A549 (cell line): ENCODE measurements around the gene EIF4B. TPM values are rescaled to one million over a fixed set of nuclear protein-coding genes. Genes with fewer than 3 reads are reported as not detected.
A peak's percentile ranks its signal among the peaks of the same experiment; 100 is the strongest.

Experiments used
- ATAC-seq, 2 experiments: fragments of 200-7000 bp in 1 of 2; fragments of >200 bp in 1 of 2; cut with Nextera tagmentation in 1 of 2; cut with Tn5 transposase in 1 of 2; 3 replicates each; pipeline versions ENCODE4 v1.8.0 to v1.9.1; 2018 to 2020; ENCODE audit warnings: mild to moderate bottlenecking in 1 of 2, moderate library complexity in 1 of 2
- CTCF ChIA-PET: fragments of 300-600 bp; sonication (Branson Sonifier 250); formaldehyde crosslinking; extraction: SDS; loops from one replicate; lab custom pipeline; 2021; ENCODE audit warnings: antibody characterized with exemption, inconsistent platforms; lab: Yijun Ruan, JAX
- POLR2A ChIA-PET: fragments of 350-600 bp; formaldehyde crosslinking; extraction: SDS; loops from one replicate; lab custom pipeline; 2021; ENCODE audit warnings: antibody characterized with exemption, inconsistent platforms; lab: Yijun Ruan, JAX
- DNase-seq, 2 experiments: peaks; one replicate each; pipeline versions ENCODE4 v3.0.0 to v3.0.0-alpha.2; 2011 to 2016; ENCODE audit warnings: low read depth in 1 of 2, low spot score in 1 of 2
- FAIRE-seq: peaks from 2 replicates; lab custom pipeline; 2011; peaks lifted over from hg19 to GRCh38; lab: Jason Lieb, UNC
- H3K27ac ChIP-seq, 2 experiments: fragments of >200 bp; sonication (Bioruptor Twin); formaldehyde crosslinking; 3 replicates each; pipeline ENCODE4 v1.5.1; 2016 to 2017
- H3K4me1 ChIP-seq: fragments of >200 bp; sonication (Bioruptor Twin); formaldehyde crosslinking; 3 replicates; pipeline ENCODE4 v1.6.1; 2016
- H3K4me2 ChIP-seq: fragments of >200 bp; sonication (Bioruptor Twin); formaldehyde crosslinking; 3 replicates; pipeline ENCODE4 v1.6.1; 2016
- H3K4me3 ChIP-seq: fragments of >200 bp; sonication (Bioruptor Twin); formaldehyde crosslinking; 3 replicates; pipeline ENCODE4 v1.5.1; 2016
- H3K9me3 ChIP-seq: fragments of >200 bp; sonication (Bioruptor Twin); formaldehyde crosslinking; 3 replicates; pipeline ENCODE4 v1.6.1; 2016
- BCL3 ChIP-seq: fragments of >200 bp; sonication (Bioruptor Twin); formaldehyde crosslinking; IDR thresholded peaks from 3 replicates; pipeline ENCODE4 v1.6.1; 2016
- CBX8 ChIP-seq: fragments of 200-600 bp; sonication (generic); IDR thresholded peaks from 2 replicates; pipeline ENCODE4 v1.6.1; 2016
- EHMT2 ChIP-seq: fragments of 200-600 bp; sonication (generic); IDR thresholded peaks from 2 replicates; pipeline ENCODE4 v1.6.1; 2016; ENCODE audit warnings: antibody characterized with exemption, low read depth, mild to moderate bottlenecking, moderate library complexity
- ESRRA ChIP-seq: fragments of 150-350 bp; IDR thresholded peaks from 2 replicates; pipeline ENCODE4 v1.6.1; 2014; ENCODE audit warnings: mild to moderate bottlenecking, low read length, borderline replicate concordance
- FOSL2 ChIP-seq, 2 experiments: fragments of 450-650 bp in 1 of 2; fragments of >200 bp in 1 of 2; sonication (Bioruptor Twin) in 1 of 2; formaldehyde crosslinking; IDR thresholded peaks; 2 replicates each; pipeline versions ENCODE4 v1.5.0 to v1.6.1; 2016 to 2020; ENCODE audit warnings: mild to moderate bottlenecking in 1 of 2, moderate library complexity in 1 of 2
- GATA3 ChIP-seq: IDR thresholded peaks from 2 replicates; pipeline ENCODE4 v1.6.1; 2012; ENCODE audit warnings: borderline replicate concordance
- HMGXB4 ChIP-seq: fragments of 250-450 bp; sonication (Bioruptor Pico); IDR thresholded peaks from 2 replicates; pipeline ENCODE4 v1.5.0; 2021; ENCODE audit warnings: mild to moderate bottlenecking, moderate library complexity, borderline replicate concordance
- JUN ChIP-seq, 2 experiments: fragments of >200 bp; sonication (Bioruptor Twin); formaldehyde crosslinking; IDR thresholded peaks; 2 replicates in 1 of 2; 3 replicates in 1 of 2; pipeline ENCODE4 v1.6.1; 2016 to 2017
- NFE2L2 ChIP-seq: fragments of 150-350 bp; conservative IDR thresholded peaks from 2 replicates; pipeline ENCODE4 v1.6.1; 2014; ENCODE audit warnings: low read length
- NR3C1 ChIP-seq: fragments of >200 bp; sonication (Bioruptor Twin); formaldehyde crosslinking; IDR thresholded peaks from 3 replicates; pipeline ENCODE4 v1.6.1; 2017
- RAD21 ChIP-seq, 2 experiments: fragments of >200 bp in 1 of 2; sonication (Bioruptor Twin) in 1 of 2; formaldehyde crosslinking in 1 of 2; IDR thresholded peaks in 1 of 2; conservative IDR thresholded peaks in 1 of 2; 2 replicates in 1 of 2; 3 replicates in 1 of 2; pipeline ENCODE4 v1.6.1; 2012 to 2018; ENCODE audit warnings: inconsistent platforms in 1 of 2
- REST ChIP-seq: fragments of 200-600 bp; sonication (generic); IDR thresholded peaks from 2 replicates; pipeline ENCODE4 v1.6.1; 2016; ENCODE audit warnings: antibody characterized with exemption, mild to moderate bottlenecking, moderate library complexity
- TP53 ChIP-seq: fragments of 250-450 bp; sonication (Bioruptor Pico); IDR thresholded peaks from 2 replicates; pipeline ENCODE4 v1.5.0; 2021; ENCODE audit warnings: mild to moderate bottlenecking, moderate library complexity
- WGBS: methylation state at CpG from one replicate; pipeline ENCODE4 v1.1.6; 2017; ENCODE audit errors: missing lambda C conversion rate; 5-methylcytosine and 5-hydroxymethylcytosine counted together
- polyA plus RNA-seq, 4 experiments: library from polyadenylated mRNA; depleted of rRNA in 3 of 4; stranded (reverse); fragments of >200 nt; fragmentation: RNase III in 1 of 4; extraction: RNeasy Plus Mini Kit Qiagen cat#74134 plus additional on column Dnase treatment in 1 of 4; gene quantifications; 2 replicates in 3 of 4; 3 replicates in 1 of 4; pipeline ENCODE4 v1.2.3, GENCODE V29; 2011 to 2017
- TF ChIP-seq, protein P1 (sequence below): fragments of 150-350 bp; IDR thresholded peaks from 2 replicates; pipeline ENCODE4 v1.6.1; 2014; ENCODE audit warnings: low read depth, mild to moderate bottlenecking, low read length
- TF ChIP-seq, protein P2 (sequence below): IDR thresholded peaks from 2 replicates; pipeline ENCODE4 v1.6.1; 2012

The EIF4B gene
- polyA plus RNA-seq, 2 of the 4 experiments (the other 2 are of a cell fraction): 377 to 650 TPM

GRCh38 chr12:53060064-53060720 is 53.9 kb downstream of the EIF4B start:
- Histone ChIP-seq H3K9me3 (no peaks in the 10 kb centered on the region), H3K4me1 (peaks cover 31% of the 10 kb centered on the region), H3K4me3 (no peak overlapping the region), H3K4me2 (no peak overlapping the region), H3K27ac (no peak overlapping the region; a peak in 1 of 6 replicates)
- POLR2A ChIA-PET: interaction anchor here (1.5 kb wide), 1 partner anchor 9 kb away, joined by 3 read pairs; no protein-coding TSS in a partner anchor
- WGBS: 88% methylated on average over 11 of the region's 17 CpGs
- no peak for ATAC-seq
- no peak for DNase-seq
- CTCF ChIA-PET: interaction anchor here (0.9 to 45.5 kb wide), 5 partner anchors 10 to 219 kb away, joined by 3 to 1424 read pairs (median 6); partner anchors contain the start of genes IGFBP6, SOAT2, SPRYD3 and TNS2
- FAIRE-seq: no peak
- TF ChIP-seq, protein P1, sequence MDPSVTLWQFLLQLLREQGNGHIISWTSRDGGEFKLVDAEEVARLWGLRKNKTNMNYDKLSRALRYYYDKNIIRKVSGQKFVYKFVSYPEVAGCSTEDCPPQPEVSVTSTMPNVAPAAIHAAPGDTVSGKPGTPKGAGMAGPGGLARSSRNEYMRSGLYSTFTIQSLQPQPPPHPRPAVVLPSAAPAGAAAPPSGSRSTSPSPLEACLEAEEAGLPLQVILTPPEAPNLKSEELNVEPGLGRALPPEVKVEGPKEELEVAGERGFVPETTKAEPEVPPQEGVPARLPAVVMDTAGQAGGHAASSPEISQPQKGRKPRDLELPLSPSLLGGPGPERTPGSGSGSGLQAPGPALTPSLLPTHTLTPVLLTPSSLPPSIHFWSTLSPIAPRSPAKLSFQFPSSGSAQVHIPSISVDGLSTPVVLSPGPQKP: no peak
- TF ChIP-seq GATA3: no peak
- TF ChIP-seq EHMT2: no peak
- TF ChIP-seq, all 56 proteins: peak for 0

- no peak for TF ChIP-seq JUN (IDR thresholded peaks at IDR 0.05)
- TF ChIP-seq BCL3: 0 out of 3 replicates have a peak, but pooled peaks have one; percentile 14
- TF ChIP-seq, all 56 proteins: peak for 1
- POLR2A ChIA-PET: interaction anchor here (1.2 to 1.7 kb wide), 4 partner anchors 10 to 37 kb away, joined by 3 to 11 read pairs (median 6); partner anchors contain the start of genes IGFBP6 and SPRYD3
- WGBS: 88% methylated on average over 17 of the region's 18 CpGs
- CTCF ChIA-PET: interaction anchor here (0.9 to 45.5 kb wide), 9 partner anchors 11 to 218 kb away, joined by 3 to 1424 read pairs (median 4); partner anchors contain the start of genes IGFBP6, SOAT2, SPRYD3 and TNS2
- Histone ChIP-seq H3K27ac (peak overlapping the region in 1 of 2 experiments; percentile 66; a peak in 2 of 6 replicates), H3K9me3 (no peaks in the 10 kb centered on the region), H3K4me1 (peaks cover 35% of the 10 kb centered on the region), H3K4me3 (no peak overlapping the region), H3K4me2 (peak overlapping the region; percentile 56)
- DNase-seq (no peak), ATAC-seq (no peak), FAIRE-seq (no peak)
Measured at GRCh38 chr12:53060721-53061276, 54.5 kb downstream of the EIF4B start.

DNA sequence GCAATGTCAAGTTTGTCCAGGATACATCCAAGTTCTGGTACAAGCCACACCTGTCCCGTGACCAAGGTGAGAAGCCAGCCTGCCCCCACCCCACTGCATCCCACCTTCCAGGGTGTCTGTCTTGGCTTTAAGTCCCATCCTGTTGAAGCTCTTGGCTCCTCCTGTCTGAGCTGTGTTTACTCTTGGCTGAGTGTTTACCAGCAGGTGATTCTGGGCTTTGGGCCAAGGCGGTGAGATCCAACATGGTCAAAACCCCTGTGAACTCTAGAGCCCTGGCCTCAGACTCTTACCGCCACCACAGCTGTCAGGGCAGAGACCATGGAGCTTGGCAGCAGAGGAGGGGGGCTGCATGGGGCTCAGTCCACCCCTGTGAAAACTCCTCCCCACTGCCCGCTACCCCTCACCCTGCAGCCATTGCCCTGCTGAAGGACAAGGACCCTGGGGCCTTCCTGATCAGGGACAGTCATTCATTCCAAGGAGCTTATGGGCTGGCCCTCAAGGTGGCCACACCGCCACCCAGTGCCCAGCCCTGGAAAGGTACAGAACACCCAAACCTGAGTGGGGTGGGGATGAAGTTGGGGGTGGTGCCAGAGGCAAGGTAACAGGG is 55.3 kb downstream of the EIF4B start:
- Histone ChIP-seq H3K4me2 (peak overlapping the region; percentile 56), H3K9me3 (no peaks in the 10 kb centered on the region), H3K27ac (peak overlapping the region in 1 of 2 experiments; percentile 66; a peak in 3 of 6 replicates), H3K4me1 (peaks cover 40% of the 10 kb centered on the region), H3K4me3 (no peak overlapping the region)
- POLR2A ChIA-PET: interaction anchor here (0.6 to 2.9 kb wide), 7 partner anchors 8 to 37 kb away, joined by 3 to 11 read pairs (median 6); partner anchors contain the start of genes IGFBP6 and SPRYD3
- CTCF ChIA-PET: interaction anchor here (1.0 to 45.5 kb wide), 12 partner anchors 11 to 181 kb away, joined by 3 to 1424 read pairs (median 4); partner anchors contain the start of genes IGFBP6, SOAT2, SPRYD3 and TNS2
- ATAC-seq (peak; percentile 38 to 63), DNase-seq (peak; percentile 55 to 77), FAIRE-seq (no peak)
- 53% methylated on average over 5 of the region's 5 CpGs for WGBS
- TF ChIP-seq, protein P2, sequence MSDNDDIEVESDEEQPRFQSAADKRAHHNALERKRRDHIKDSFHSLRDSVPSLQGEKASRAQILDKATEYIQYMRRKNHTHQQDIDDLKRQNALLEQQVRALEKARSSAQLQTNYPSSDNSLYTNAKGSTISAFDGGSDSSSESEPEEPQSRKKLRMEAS: 0 out of 2 replicates have a peak, but pooled peaks have one; percentile 22
- TF ChIP-seq REST: no peak
- TF ChIP-seq NR3C1: no peak
- TF ChIP-seq CBX8: no peak
- TF ChIP-seq, protein P1: no peak
- peak; percentile 55 to 56 for TF ChIP-seq RAD21 (conservative IDR thresholded peaks at IDR 0.05 in 1 of 2, IDR thresholded peaks at IDR 0.05 in 1 of 2)
- TF ChIP-seq NFE2L2: no peak
- no peak for TF ChIP-seq TP53
- TF ChIP-seq FOSL2 (IDR thresholded peaks at IDR 0.05): no peak
- TF ChIP-seq FOSL2 (CRISPR knock-in tag; IDR thresholded peaks at IDR 0.05): no peak
- no peak for TF ChIP-seq HMGXB4
- TF ChIP-seq BCL3: no peak
- TF ChIP-seq EHMT2: no peak
- TF ChIP-seq ESRRA: no peak
